Activated B cell treated with CpG ODN at 0.5 μM for 24 hours (primary cell): Measurements from ENCODE around the gene KCNMB2. TPM values are rescaled to one million over a fixed set of nuclear protein-coding genes. Genes with fewer than 3 reads are reported as not detected.

ENCODE experiments used
- ATAC-seq: fragments of 200-7000 bp; cut with Tn5 transposase; one replicate; pipeline ENCODE4 v1.10.0; 2021; ENCODE audit warnings: low read depth, mild to moderate bottlenecking, moderate library complexity
- CTCF ChIA-PET: fragments of 350-600 bp; sonication (Branson Sonifier 250); formaldehyde crosslinking; loops from one replicate; lab custom pipeline; 2021; ENCODE audit warnings: antibody characterized with exemption; lab: Charles Lee
- POLR2A ChIA-PET: fragments of 350-600 bp; sonication (Branson Sonifier 250); formaldehyde crosslinking; loops from one replicate; lab custom pipeline; 2021; ENCODE audit warnings: antibody characterized with exemption; lab: Charles Lee
- DNase-seq: peaks from one replicate; pipeline ENCODE4 v3.0.0; 2022
- H3K27ac Mint-ChIP-seq: one replicate; pipeline ENCODE4 v1.8.0; 2020; ENCODE audit warnings: mixed read lengths
- H3K27me3 Mint-ChIP-seq: one replicate; pipeline ENCODE4 v1.8.0; 2021; ENCODE audit warnings: mixed read lengths
- H3K36me3 Mint-ChIP-seq: one replicate; pipeline ENCODE4 v1.8.0; 2021; ENCODE audit warnings: low read depth, mixed read lengths
- H3K4me1 Mint-ChIP-seq: one replicate; pipeline ENCODE4 v1.8.0; 2021; ENCODE audit warnings: mixed read lengths
- H3K4me3 Mint-ChIP-seq: one replicate; pipeline ENCODE4 v1.8.0; 2020; ENCODE audit warnings: mild to moderate bottlenecking, mixed read lengths
- H3K9me3 Mint-ChIP-seq: one replicate; pipeline ENCODE4 v1.8.0; 2020; ENCODE audit warnings: mixed read lengths
- intact Hi-C: fragments of 100-400 bp; cut with micrococcal nuclease; formaldehyde crosslinking; loops from one replicate; pipeline ENCODE4 v1.15.1; 2024
- total RNA-seq: library from RNA; stranded (reverse); gene quantifications from 2 replicates; pipeline ENCODE4 v1.2.3, GENCODE V29; 2022
- TF ChIP-seq, protein P1 (sequence below): fragments of 200-600 bp; IDR thresholded peaks from one replicate; pipeline ENCODE4 v1.8.0; 2022; ENCODE audit warnings: antibody characterized with exemption, mild to moderate bottlenecking

Gene KCNMB2
- total RNA-seq, 1 donor from 2014 or later: not detected

DNA sequence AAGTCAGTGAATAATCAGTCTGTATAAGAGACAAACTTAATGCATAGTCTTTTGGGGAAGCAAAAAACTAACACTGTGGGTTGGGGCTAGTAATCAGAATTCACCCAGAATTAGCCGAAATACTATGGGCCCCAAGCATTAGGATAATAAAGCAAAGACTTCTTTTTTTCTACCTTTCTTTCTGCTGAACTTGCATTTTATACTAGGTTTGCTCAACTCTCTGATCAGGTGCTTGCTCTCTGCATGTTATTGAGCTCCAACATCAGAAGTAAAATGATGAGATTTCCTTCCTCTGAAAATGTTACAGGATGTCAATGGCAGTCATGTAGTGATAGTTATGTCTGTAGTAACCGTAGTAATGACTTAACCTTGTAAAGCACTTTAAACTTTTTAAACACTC is 216.6 kb downstream of the KCNMB2 start:
- H3K27me3 Mint-ChIP-seq: peaks cover 2% of the 10 kb centered on the region
- no peaks in the 10 kb centered on the region for H3K36me3 Mint-ChIP-seq
- no peak overlapping the region for H3K4me3 Mint-ChIP-seq
- H3K9me3 Mint-ChIP-seq: no peaks in the 10 kb centered on the region
- H3K4me1 Mint-ChIP-seq: no peaks in the 10 kb centered on the region
- ATAC-seq (no peak), DNase-seq (no peak)
- TF ChIP-seq, protein P1, sequence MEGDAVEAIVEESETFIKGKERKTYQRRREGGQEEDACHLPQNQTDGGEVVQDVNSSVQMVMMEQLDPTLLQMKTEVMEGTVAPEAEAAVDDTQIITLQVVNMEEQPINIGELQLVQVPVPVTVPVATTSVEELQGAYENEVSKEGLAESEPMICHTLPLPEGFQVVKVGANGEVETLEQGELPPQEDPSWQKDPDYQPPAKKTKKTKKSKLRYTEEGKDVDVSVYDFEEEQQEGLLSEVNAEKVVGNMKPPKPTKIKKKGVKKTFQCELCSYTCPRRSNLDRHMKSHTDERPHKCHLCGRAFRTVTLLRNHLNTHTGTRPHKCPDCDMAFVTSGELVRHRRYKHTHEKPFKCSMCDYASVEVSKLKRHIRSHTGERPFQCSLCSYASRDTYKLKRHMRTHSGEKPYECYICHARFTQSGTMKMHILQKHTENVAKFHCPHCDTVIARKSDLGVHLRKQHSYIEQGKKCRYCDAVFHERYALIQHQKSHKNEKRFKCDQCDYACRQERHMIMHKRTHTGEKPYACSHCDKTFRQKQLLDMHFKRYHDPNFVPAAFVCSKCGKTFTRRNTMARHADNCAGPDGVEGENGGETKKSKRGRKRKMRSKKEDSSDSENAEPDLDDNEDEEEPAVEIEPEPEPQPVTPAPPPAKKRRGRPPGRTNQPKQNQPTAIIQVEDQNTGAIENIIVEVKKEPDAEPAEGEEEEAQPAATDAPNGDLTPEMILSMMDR: no peak
- CTCF ChIA-PET: no interaction called here
- POLR2A ChIA-PET: no interaction called here
- intact Hi-C loops: no loop called here
- H3K27ac Mint-ChIP-seq: no peak overlapping the region

GRCh38 chr3:178754852-178755510 is 218.7 kb downstream of the KCNMB2 start:
- no peak overlapping the region for H3K4me3 Mint-ChIP-seq
- DNase-seq: no peak
- H3K4me1 Mint-ChIP-seq: no peaks in the 10 kb centered on the region
- CTCF ChIA-PET: no interaction called here
- TF ChIP-seq, protein P1: no peak
- POLR2A ChIA-PET: no interaction called here
- intact Hi-C loops: no loop called here
- no peaks in the 10 kb centered on the region for H3K36me3 Mint-ChIP-seq
- ATAC-seq: no peak
- H3K27ac Mint-ChIP-seq: no peak overlapping the region
- peaks cover 2% of the 10 kb centered on the region for H3K27me3 Mint-ChIP-seq
- no peaks in the 10 kb centered on the region for H3K9me3 Mint-ChIP-seq

GRCh38 chr3:178761024-178761423 is 224.8 kb downstream of the KCNMB2 start:
- no peak overlapping the region for H3K27ac Mint-ChIP-seq
- TF ChIP-seq, protein P1: no peak

DNA sequence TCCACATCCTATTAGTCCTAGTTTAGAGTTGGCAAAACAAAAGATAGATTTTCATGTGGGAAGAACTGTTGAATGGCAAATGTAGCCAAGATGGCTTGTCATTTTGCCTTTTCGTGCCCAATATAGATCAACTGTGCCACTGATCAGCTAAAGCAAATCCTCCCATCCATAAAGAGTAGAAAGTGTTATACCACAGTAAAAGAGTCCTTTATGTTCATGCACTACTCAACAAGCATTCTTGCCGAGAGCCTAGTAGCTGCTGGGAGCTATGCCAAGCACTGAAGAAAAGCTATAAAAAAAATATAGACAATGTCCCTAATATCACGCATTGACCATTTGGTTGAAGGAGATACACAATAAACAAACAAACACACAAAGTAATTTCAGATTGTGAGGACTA is 225.2 kb downstream of the KCNMB2 start:
- Mint-ChIP-seq H3K4me3 (no peak overlapping the region), H3K27me3 (no peaks in the 10 kb centered on the region), H3K27ac (no peak overlapping the region), H3K9me3 (no peaks in the 10 kb centered on the region), H3K36me3 (no peaks in the 10 kb centered on the region), H3K4me1 (no peaks in the 10 kb centered on the region)
- TF ChIP-seq, protein P1: no peak
- POLR2A ChIA-PET: no interaction called here
- ATAC-seq: no peak
- intact Hi-C loops: no loop called here
- no peak for DNase-seq
- CTCF ChIA-PET: no interaction called here

More at GRCh38 chr3:178761024-178761423, 224.8 kb downstream of the KCNMB2 start:
- Mint-ChIP-seq H3K27me3 (no peaks in the 10 kb centered on the region), H3K4me1 (no peaks in the 10 kb centered on the region), H3K4me3 (no peak overlapping the region), H3K9me3 (no peaks in the 10 kb centered on the region), H3K36me3 (no peaks in the 10 kb centered on the region)
- intact Hi-C loops: no loop called here
- ATAC-seq (no peak), DNase-seq (no peak)
- CTCF ChIA-PET: no interaction called here
- POLR2A ChIA-PET: no interaction called here

GRCh38 chr3:178762385-178762784 is 226.1 kb downstream of the KCNMB2 start:
- no peaks in the 10 kb centered on the region for H3K27me3 Mint-ChIP-seq
- intact Hi-C loops: no loop called here
- H3K9me3 Mint-ChIP-seq: no peaks in the 10 kb centered on the region
- H3K4me3 Mint-ChIP-seq: no peak overlapping the region
- TF ChIP-seq, protein P1: no peak
- H3K4me1 Mint-ChIP-seq: no peaks in the 10 kb centered on the region
- H3K36me3 Mint-ChIP-seq: no peaks in the 10 kb centered on the region
- no peak for DNase-seq
- no peak overlapping the region for H3K27ac Mint-ChIP-seq
- ATAC-seq: no peak
- ChIA-PET POLR2A (no interaction called here), CTCF (no interaction called here)
